NCI-H1105 treated with DMSO at 0.1 percent for 48 hours (cell line): ENCODE data around the gene SCUBE1.

Source experiments
- DNase-seq: peaks from one replicate; lab custom pipeline; 2025; lab: John Stamatoyannopoulos, UW

The SCUBE1 gene

DNA sequence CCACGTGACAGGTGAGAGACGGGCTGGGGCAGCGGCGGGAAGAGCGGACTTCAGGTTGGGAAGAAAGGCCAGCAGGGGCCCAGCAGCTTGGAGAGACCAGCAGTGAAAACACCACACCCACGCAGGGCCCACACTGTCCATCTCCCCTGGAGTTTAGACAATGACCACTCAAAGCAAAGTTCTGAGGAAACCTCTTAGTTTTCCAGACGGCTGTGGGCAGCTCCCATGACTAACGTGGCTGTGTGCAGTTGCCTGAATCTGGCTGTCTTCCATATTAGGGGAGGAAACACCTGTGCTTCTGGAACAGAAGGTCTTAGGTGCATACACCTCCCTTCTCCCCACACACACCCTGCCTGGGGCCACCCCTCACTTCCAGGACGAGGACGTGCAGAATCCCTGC is 85.6 kb downstream of the SCUBE1 start:
- no peak for DNase-seq

DNA sequence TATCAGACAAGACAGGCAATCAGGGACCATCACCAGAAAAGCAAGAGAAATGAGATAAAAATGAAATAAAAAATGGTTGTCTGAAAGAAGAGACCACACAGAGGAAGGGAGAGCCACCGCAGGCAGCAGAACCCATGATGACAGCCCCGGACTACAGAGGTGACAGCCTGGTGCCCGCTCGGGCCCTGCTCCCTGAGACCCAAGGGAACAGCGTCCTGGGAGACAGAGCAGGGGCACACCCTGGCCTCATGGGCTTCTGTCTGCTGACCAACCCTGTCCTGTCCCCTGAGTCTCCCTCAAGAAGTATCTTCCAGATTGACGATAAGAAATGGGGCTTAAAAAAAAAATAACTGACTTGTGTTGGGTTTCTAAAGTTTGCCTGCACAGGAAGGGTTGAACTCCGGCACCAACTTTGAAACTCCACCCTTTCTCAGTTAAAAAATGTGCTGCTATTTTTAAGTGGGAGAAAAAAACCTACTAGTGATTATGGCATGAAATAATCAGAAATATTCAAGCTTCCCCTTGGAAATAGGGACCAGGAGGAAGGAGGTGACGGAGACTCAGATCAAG is 86.1 kb downstream of the SCUBE1 start:
- no peak for DNase-seq

DNA sequence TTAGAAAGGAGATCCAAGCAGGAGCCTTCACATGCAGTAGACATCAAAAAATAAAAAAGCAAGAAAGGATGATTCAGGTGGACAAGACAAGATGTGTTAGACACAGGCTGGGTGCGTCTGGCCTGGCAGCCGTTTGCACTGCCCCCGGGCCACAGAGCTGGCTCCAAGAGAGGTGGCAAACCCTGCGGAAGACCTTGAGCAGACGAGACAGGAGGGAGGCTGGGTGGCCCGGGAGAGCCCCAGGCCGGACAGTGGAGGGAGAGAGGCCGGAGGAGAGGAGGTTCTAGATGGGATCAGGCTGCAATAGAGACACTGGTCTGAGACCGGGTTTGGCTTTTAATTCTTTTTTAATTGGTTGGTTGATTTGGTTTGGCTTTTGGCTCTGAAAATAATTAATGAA is 86.6 kb downstream of the SCUBE1 start:
- no peak for DNase-seq

DNA sequence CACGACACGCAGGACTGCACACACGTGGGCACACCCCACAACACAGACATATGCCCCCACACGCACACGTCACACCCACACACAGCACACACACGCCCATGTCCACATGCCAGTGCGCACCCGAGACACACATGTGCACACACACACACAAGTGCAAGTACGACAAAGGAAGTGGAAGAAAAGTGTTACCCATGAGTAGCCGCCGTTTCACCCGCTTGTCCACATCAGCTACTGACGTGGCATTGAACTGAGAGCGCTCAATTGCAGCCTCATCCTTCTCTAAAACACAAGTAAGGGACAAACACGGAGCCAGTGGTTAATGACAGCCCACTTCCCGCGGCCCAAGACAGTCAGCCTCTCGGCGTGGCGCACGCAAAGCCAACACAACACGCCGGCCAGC is 87.9 kb downstream of the SCUBE1 start:
- no peak for DNase-seq

DNA sequence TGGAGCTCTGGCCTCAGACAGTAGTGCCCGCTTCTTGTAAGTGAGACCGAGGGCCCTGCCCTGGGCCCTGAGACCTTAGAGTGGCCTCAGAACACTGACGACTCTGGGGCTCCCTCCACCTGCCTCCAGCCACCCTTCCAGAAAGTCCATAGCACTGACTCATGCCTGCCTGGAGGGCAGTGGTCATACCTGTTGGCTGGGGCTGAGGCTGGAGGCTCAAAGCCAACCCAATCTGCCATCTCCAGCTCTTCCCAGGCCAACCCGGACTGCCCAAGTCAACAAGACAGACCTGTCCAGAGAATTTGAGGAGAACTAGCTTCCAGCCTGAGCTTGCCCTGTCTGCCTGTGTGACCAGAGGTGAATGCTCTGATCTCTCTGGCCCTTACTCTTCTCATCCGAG is 89.3 kb downstream of the SCUBE1 start:
- DNase-seq, result no peak

DNA sequence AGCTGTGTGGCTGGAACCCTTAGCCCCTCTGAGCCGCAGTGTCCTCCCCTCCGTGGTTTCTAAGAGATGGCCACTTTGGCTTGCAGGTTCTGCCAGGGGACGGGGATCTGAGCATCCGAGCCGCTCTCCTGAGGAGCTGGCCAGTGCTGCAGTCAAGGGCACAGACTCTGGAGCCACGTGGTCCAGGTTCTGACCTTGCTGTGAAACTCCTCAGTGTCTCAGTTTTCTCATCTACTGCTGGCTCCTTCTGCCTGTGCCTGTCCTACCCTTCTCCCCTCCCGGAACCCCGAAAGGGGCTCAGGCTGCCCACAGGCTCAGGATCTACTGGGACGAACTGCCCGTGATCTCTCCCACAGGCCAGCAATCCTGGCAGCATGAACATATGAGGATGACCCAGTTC is 90.9 kb downstream of the SCUBE1 start:
- no peak for DNase-seq

DNA sequence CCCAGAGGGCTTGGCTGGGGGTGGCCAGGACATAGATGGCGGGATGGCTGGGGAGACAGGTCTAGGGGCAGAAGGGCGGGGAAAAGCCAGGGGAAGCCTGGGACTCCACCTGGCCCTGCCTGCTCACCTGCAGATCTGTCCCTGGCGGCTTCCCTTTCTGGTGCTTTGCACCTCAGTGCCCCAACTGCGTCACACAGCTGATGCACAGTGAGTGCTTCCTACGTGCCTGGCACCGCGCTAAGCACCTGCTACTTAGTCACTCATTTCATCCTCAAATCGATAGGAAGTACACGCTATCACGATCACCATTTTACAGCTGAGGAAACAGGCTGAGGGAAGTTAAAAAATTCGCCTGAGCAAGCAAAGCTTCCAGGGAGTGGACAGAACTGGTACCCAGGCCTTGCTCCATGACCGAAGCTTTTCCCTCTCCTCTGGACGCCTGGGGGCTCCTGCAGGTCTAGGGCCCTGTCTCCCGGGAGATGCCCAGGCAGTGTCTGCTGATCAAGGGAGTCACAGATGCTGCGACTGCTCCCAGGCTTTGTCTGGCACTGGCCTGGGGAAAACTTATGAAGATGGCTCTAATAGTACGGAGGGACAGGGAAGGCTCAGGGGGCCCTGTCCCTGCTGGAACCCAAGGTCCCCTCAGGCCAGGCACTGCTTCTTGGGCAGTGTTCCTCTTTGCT is 93.2 kb downstream of the SCUBE1 start:
- DNase-seq, result no peak

DNA sequence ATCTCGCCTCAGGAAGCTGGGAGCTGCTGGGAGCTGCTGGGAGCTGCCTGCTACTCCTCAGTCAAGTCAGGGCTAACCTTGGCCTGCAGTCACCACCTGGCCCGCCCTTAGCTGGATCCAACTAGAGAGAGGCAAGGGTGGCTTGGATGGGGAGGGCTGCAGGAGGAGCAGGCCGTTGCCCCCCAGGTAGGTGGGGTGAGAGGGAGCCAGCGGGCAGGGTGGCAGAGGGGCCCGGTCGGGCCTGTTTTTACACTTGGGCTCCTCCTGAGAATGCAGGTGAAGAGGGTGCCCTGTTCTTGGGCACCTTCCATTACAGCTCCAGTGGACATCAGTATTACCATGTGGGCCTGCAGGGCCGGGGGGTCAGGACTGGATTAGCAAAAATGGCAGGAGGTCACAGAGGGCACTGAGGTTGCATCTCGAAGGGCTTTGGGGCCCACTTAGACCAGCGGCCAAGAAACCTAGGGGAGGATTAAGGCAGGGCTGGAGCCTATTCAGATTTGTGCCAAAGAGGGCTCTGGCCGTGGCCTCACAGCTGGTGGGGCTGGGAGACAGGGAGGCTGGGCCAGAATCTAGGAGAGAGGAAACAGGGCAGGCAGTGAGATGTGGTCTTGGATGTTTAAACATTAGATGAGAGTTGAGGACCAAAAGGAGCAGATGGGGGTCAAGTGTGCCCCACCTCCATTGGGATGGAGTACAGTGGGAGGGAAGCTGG is 95.5 kb downstream of the SCUBE1 start:
- no peak for DNase-seq

DNA sequence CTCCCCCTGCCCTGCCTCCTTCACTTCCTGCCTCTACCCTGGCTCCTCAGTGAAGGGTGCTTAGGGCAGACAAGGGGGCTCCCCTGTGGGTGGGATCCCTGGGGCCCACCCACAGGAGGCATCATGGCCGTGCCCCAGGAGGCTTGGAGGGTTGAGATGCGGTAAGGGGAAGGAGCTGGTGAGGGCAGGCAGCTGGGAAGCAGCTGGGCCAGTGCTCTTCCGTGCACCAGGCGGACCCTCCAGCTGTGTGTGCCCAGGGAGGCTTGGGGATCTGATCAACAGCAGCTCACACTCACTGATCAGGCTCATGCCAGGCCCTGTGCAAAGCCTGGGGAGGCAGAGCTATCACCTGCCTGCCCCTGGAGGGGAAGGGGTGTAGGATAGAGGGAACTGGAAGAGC is 97.0 kb downstream of the SCUBE1 start:
- DNase-seq, result no peak

DNA sequence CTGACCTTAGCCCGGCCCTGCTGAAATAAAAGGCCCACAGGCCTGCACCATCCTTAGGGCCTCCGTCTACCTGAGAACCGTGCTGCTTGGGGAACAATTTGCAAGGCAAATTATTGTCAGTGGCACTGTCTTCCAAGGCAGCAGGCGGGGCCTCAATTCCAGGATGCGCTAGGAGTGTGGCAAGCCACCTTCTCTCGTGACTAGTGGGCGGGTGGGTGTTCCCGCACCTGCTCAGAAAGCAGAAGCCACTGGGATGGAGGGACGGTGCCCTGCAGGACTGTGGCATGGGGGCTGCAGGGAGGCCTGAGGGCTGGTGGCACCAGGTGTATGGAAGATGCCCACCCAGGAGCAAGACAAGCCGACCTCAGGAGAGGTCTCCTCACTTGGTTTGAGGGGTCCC is 97.5 kb downstream of the SCUBE1 start:
- no peak for DNase-seq

DNA sequence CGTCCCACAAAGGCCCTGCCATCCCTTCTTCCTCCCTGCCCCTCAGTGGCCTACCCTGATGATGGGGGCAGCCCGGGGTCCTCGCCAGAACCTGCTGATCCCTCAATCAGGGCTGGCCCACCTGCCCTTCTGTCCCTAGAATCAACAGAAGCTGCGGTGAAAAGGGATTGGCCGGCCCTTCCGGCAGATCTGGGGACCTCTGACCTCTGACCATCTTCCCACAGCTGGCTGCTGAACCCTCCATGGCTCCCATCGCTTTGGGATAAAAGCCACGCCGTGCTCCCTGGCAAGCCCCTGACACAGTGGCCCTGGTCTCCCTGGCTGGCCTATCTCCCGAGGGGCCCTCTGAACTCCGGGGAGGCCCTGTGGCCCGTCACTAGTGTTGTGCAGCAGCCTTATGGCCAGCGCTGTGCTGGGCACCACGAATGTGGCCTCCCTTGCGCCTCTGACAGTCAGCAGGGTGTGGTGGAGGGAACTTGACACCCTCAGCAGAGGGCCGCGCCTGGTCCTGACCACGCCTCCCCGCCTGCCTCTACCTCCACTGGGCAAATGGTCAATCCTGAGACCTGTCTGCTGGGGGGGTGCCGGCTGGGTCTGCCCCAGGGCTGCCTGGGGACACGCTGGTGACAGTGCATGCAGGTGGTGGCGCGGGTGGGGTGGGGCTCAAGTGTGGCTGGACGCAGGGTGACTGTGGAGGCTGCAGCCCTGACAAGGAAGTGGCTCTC is 98.2 kb downstream of the SCUBE1 start:
- no peak for DNase-seq

DNA sequence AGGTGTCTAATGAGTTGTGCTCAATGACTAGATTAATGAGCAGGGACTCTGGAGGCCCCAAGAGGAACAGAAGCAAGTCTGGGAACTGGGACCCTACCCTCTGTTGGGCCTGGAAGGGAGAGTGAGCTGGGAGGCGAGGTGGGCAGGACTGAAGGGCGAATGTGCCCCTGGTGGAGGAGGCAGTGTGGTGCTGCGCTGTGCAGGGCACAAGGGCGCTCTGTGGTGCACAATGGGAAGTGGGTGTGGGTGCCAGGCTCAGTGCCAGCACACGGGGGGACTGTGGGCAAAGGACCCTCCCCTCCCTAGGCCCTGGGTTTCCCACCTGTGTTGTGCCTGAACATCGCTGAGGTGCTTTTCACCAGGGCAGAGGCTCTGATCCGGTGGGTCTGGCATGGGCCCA is 98.8 kb downstream of the SCUBE1 start:
- no peak for DNase-seq

DNA sequence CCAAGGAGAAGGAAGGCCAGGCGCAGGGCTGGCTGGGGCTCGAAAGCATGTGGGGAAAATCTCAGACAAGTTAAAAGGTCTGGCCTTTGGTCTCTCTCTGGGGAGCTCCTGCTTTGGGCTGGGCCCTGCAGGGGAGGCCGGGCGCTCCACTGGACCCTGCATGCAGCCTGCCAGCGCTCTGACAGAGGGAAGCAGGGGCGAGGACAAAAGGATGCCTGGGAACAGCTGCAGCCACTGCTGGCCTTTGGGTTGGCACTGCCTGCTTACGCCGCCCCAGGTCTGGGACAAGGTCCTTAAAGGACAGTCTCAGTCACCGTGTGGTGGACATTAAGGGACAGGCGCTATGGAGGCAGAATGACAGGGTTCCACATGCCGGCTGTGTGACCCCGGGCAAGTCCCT is 99.8 kb downstream of the SCUBE1 start:
- DNase-seq, result no peak

DNA sequence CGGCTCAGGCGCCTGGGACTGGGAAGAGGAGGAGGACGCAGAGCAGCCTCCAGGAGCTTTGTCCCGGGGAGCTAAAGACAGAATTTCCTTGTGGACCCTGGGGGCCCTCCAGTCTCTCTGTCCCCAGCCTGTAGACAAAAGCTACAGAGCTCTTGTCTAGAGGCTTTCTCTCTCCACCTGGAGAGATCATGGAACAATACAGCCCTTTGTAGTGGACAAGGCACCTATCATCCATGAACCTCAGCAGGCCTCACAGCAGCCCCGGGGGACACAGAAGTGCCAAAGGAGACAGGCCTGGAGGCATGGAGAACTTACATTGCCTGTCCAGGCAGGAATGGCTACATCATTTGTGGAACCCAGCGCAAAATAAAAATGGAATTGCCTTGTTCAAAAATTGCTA is 100.5 kb downstream of the SCUBE1 start:
- no peak for DNase-seq

DNA sequence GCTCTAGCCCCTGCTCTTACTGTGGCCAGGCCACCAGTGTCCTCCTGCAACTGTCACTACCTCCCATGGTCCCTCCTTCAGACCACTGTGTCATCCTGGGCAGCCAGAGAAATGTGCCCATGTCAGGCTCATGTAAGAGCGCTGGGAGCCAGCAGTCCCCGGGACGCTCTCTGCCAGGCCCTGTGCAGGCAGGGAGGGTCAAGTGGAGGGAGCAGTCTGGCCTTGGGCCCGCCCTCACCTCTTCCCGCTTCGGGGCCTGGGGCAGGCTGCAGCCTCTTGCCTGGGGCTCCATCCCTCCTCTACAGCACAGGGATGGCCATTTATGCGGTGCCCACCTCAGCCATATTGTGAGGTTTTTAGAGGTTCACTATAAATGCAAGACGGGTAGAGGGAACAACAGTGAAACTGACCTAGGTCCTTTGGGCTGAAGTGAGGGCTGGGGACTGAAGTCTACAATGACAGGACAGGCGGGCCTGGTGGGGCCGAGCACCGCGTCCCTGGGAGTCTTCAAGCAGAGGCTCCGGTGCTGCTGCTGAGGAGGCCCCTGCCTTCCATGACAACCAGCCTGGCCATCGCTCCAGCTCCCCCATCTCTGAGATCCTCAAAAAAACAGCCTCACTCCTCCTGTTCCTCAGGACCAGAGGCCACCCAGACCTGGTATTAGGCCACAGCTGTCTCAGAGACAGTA is 101.3 kb downstream of the SCUBE1 start:
- no peak for DNase-seq

DNA sequence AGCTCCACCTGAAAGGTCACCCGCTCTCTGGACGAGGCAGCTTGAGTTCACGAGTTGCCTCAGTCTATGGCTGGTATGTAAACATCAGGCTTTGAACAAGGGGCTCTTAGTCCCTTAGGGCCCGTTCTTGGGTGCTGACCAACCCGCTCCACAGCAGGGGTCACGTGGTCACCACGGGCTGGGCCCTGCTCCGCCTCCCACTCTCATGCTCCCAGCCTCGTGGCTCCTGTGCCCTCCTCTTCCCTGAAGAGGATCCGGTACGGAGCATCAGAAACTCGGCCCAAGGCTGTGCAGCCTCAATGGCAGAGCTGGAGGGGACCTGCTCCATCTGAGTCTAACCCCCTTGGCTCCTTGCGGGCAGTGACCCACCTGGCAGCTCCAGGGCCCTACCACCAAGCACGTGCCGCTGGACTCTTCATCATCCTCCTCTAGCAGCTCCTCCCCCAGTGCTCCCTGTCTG is 102.0 kb downstream of the SCUBE1 start:
- no peak for DNase-seq

DNA sequence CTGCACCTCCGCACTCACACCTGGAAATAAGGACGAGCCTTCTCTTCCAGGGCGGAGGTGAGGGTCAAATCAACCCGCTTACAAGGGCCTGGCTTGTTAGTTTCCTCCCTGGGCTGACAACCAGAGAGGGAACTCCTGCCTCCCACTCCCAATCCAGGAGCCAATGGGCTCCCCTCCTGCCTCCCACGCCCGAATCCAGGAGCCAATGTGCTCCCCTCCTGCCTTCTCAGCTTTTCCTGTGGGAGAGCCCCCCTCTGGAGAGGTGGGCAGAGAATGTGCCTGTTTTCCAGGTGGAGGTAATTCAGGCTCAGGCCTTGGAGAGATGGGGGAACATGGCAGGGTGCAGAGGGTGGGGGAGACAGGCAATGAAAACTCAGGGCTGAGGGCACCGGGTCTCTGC is 102.6 kb downstream of the SCUBE1 start:
- DNase-seq, result no peak

DNA sequence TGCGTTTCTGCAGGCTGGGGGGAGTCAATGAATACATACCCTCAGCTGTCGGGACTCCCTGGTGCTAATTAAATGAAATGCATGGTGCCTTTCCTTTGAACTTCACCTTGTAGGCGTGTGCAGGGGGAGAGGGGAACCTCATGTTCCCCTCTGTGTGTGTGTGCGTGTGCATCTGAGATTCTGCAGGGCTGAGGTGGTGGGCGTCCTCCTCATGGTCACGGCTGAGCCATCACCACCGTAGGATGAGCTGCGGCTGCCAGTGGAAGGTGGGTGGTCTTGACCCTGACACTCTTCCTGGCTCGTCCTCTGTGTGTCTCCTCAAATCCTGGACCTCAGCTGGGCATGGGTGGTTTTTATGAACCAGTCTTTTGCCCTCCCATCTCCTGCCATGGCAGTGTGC is 103.2 kb downstream of the SCUBE1 start:
- DNase-seq, result no peak

DNA sequence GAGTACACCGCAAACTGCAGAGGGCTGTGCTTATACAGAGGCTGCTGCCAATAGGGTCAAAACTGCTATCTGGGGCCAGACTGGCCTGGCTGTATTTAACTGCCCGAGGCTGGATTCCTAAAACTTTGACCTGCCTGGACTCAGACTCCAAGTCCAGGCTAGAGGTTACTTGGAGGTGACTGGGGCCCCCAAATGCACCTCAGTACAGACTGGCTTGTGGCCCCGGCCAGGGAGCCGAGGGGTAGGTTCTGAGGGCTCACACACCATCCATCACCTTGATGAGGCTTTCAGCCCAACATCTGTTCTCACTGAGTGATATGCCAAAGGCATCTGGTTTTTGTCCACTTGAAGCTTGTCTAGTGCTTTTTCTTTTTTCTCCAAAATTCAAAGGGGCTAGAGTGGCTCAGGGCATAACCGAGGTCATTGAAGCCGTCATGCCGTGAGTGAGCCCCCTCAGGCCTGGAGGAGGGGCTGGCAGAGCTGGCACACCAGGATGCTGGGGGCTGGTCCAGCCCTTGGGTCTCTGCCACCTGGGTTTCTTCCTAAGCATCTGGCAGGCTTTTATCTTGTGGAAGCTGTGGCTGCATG is 103.9 kb downstream of the SCUBE1 start:
- DNase-seq, result no peak

DNA sequence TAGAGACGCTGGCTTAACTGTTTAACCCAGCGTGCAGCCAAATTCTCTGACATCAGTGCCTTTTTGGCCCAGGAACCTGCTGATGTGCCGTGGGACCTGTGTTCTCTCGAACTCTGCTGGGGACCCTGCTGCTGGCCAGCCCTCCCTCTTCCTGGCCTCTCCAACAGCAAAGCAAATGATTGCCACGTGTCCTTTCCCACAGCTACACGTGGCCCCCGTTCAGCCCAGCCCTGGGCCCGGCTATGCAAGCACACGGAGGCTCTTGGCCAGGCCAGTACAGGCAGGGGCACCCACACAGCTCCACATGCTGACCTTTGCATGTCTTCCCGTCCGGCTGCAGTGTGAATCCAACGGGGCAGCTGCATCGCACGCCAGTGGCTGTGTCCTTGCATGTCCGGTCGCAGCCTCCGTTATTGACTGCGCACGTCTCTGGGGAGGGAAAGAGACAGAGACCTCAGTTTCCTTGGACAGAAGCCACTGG is 104.6 kb downstream of the SCUBE1 start:
- DNase-seq, result no peak

DNA sequence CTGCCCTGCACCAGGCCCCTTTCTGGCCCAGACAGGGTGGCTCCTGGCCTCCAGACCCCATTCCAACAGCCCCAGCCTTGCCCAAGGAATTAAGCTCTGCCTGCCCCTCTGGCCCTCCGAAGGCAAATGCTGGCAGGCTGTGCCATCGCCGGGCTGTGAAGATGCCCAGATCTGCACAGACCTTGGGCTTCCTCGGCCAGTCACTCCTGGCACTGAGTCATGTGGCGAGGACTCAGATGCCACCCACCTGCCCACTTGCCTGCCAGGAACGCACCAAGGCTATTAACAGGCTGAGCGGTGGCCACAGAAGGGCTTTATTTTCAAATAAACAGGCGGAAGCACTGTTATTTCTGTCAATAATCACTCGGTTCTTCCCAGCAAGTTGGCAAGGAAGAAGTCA is 105.9 kb downstream of the SCUBE1 start:
- no peak for DNase-seq
